Panc1 (cell line): ENCODE data around the gene MYADML2. TPM values are rescaled to one million over a fixed set of nuclear protein-coding genes. Genes with fewer than 3 reads are reported as not detected.

Experiments
- ATAC-seq: fragments of 200-7000 bp; cut with Tn5 transposase; 2 replicates; pipeline ENCODE4 v1.9.1; 2020; ENCODE audit warnings: mild to moderate bottlenecking, moderate library complexity
- BruUV-seq: library from RNA; stranded (reverse); fragments of 400-500 nt; replicated peaks from 2 replicates; lab custom pipeline; 2021; lab: Mats Ljungman, UMichigan
- CTCF ChIA-PET: fragments of 300-600 bp; sonication (Branson Sonifier 250); formaldehyde crosslinking; loops from one replicate; lab custom pipeline; 2022; ENCODE audit warnings: antibody characterized with exemption; lab: Charles Lee
- POLR2A ChIA-PET: fragments of 300-600 bp; sonication (Branson Sonifier 250); formaldehyde crosslinking; loops from one replicate; lab custom pipeline; 2022; ENCODE audit warnings: antibody characterized with exemption; lab: Charles Lee
- DNase-seq: peaks from one replicate; pipeline ENCODE4 v3.0.0-alpha.2; 2010; ENCODE audit warnings: low read depth, low spot score
- H3K27ac ChIP-seq: 2 replicates; pipeline ENCODE4 v1.5.1; 2011; ENCODE audit warnings: mild to moderate bottlenecking, low read length, inconsistent platforms
- H3K27me3 ChIP-seq: fragments of 200-500 bp; sonication (Bioruptor generic); 2 replicates; pipeline ENCODE4 v1.6.0; 2014; ENCODE audit warnings: low read length, inconsistent platforms; ENCODE audit not compliant: control insufficient read depth, insufficient read depth
- H3K36me3 ChIP-seq: fragments of 200-500 bp; sonication (Bioruptor generic); 2 replicates; pipeline ENCODE4 v1.5.1; 2014; ENCODE audit warnings: inconsistent platforms, mild to moderate bottlenecking, low read length, moderate library complexity; ENCODE audit not compliant: control insufficient read depth, insufficient read depth
- H3K4me1 ChIP-seq: 2 replicates; pipeline ENCODE4 v1.5.1; 2011; ENCODE audit warnings: inconsistent platforms, mild to moderate bottlenecking, low read length, moderate library complexity; ENCODE audit not compliant: control insufficient read depth, insufficient read depth
- H3K4me3 ChIP-seq, 2 experiments: 2 replicates each; pipeline ENCODE4 v1.5.1; 2011 to 2012; ENCODE audit warnings: low read depth in 2 of 2, low read length in 2 of 2, mild to moderate bottlenecking in 2 of 2, inconsistent platforms in 1 of 2, moderate library complexity in 1 of 2
- H3K9me3 ChIP-seq: fragments of 200-500 bp; sonication (Bioruptor generic); 2 replicates; pipeline ENCODE4 v1.5.1; 2014; ENCODE audit warnings: low read depth, mild to moderate bottlenecking, inconsistent platforms, low read length, moderate library complexity; ENCODE audit not compliant: control insufficient read depth, insufficient read depth
- POLR2AphosphoS5 ChIP-seq: IDR thresholded peaks from 2 replicates; pipeline ENCODE4 v1.6.1; 2012; ENCODE audit warnings: mild to moderate bottlenecking, low read depth, low read length, moderate library complexity
- SIN3A ChIP-seq: IDR thresholded peaks from 2 replicates; pipeline ENCODE4 v1.6.1; 2012; ENCODE audit warnings: low read depth, mild to moderate bottlenecking, low read length, moderate library complexity, borderline replicate concordance; ENCODE audit not compliant: insufficient read depth
- TCF7L2 ChIP-seq: IDR thresholded peaks from 2 replicates; pipeline ENCODE4 v1.6.1; 2011; ENCODE audit warnings: mild to moderate bottlenecking, low read depth, low read length, inconsistent platforms
- in situ Hi-C: cut with HindIII; loops from 2 replicates; pipeline ENCODE4 v1.10.0; 2016; ENCODE audit warnings: low sequenced_read_pairs, low pct_unique_long_range_greater_than_20kb
- intact Hi-C: fragments of 100-400 bp; cut with micrococcal nuclease; formaldehyde crosslinking; loops from one replicate; pipeline ENCODE4 v1.10.0; 2022; ENCODE audit not compliant: unreplicated experiment
- total RNA-seq: library from RNA; stranded (reverse); gene quantifications from one replicate; pipeline ENCODE4 v1.2.1, GENCODE V29; 2021; ENCODE audit not compliant: unreplicated experiment
- TF ChIP-seq, protein P1 (sequence below): fragments of 450-650 bp; IDR thresholded peaks from 2 replicates; pipeline ENCODE4 v1.5.1; 2017; ENCODE audit warnings: mild to moderate bottlenecking
- TF ChIP-seq, protein P2 (sequence below), 2 experiments: IDR thresholded peaks; 2 replicates each; pipeline ENCODE4 v1.6.1; 2011 to 2012; ENCODE audit warnings: low read depth in 2 of 2, control low read depth in 1 of 2, low read length in 1 of 2, mild to moderate bottlenecking in 1 of 2, moderate library complexity in 1 of 2; ENCODE audit not compliant: insufficient read depth in 1 of 2

Gene MYADML2
- total RNA-seq, 1 experiment from 2014 or later, result not detected

DNA sequence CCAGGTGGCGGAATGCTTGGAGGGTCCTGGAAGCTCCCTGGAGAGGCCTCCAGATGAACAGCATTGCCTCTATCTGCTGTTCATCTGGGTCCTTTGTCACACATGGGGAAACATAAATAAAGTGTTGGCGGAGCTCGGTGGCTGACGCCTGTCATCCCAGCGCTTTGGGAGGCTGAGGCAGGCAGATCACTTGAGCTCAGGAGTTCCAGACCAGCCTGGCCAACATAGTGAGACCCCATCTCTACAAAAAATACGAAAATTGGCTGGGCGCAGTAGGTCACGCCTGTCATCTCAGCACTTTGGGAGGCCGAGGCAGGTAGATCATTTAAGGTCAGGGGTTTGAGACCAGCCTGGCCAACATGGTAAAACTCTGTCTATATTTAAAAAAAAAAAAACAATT lies 2.2 kb downstream of the MYADML2 start:
- ATAC-seq (no peak), DNase-seq (no peak)
- POLR2A ChIA-PET, result no interaction called here
- TF ChIP-seq, protein P1, sequence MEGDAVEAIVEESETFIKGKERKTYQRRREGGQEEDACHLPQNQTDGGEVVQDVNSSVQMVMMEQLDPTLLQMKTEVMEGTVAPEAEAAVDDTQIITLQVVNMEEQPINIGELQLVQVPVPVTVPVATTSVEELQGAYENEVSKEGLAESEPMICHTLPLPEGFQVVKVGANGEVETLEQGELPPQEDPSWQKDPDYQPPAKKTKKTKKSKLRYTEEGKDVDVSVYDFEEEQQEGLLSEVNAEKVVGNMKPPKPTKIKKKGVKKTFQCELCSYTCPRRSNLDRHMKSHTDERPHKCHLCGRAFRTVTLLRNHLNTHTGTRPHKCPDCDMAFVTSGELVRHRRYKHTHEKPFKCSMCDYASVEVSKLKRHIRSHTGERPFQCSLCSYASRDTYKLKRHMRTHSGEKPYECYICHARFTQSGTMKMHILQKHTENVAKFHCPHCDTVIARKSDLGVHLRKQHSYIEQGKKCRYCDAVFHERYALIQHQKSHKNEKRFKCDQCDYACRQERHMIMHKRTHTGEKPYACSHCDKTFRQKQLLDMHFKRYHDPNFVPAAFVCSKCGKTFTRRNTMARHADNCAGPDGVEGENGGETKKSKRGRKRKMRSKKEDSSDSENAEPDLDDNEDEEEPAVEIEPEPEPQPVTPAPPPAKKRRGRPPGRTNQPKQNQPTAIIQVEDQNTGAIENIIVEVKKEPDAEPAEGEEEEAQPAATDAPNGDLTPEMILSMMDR, result no peak
- TF ChIP-seq SIN3A (no peak), TCF7L2 (no peak), POLR2AphosphoS5 (no peak)
- TF ChIP-seq, protein P2, sequence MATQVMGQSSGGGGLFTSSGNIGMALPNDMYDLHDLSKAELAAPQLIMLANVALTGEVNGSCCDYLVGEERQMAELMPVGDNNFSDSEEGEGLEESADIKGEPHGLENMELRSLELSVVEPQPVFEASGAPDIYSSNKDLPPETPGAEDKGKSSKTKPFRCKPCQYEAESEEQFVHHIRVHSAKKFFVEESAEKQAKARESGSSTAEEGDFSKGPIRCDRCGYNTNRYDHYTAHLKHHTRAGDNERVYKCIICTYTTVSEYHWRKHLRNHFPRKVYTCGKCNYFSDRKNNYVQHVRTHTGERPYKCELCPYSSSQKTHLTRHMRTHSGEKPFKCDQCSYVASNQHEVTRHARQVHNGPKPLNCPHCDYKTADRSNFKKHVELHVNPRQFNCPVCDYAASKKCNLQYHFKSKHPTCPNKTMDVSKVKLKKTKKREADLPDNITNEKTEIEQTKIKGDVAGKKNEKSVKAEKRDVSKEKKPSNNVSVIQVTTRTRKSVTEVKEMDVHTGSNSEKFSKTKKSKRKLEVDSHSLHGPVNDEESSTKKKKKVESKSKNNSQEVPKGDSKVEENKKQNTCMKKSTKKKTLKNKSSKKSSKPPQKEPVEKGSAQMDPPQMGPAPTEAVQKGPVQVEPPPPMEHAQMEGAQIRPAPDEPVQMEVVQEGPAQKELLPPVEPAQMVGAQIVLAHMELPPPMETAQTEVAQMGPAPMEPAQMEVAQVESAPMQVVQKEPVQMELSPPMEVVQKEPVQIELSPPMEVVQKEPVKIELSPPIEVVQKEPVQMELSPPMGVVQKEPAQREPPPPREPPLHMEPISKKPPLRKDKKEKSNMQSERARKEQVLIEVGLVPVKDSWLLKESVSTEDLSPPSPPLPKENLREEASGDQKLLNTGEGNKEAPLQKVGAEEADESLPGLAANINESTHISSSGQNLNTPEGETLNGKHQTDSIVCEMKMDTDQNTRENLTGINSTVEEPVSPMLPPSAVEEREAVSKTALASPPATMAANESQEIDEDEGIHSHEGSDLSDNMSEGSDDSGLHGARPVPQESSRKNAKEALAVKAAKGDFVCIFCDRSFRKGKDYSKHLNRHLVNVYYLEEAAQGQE (IDR thresholded peaks at IDR 0.05; ENCODE audit: insufficient read depth in 1 of 2, low read depth in 2 of 2, low read length in 1 of 2), result no peak
- Histone ChIP-seq H3K4me3 (no peak overlapping the region), H3K4me1 (no peaks in the 10 kb centered on the region), H3K9me3 (no peaks in the 10 kb centered on the region), H3K36me3 (no peaks in the 10 kb centered on the region), H3K27me3 (no peaks in the 10 kb centered on the region), H3K27ac (no peak overlapping the region)
- in situ Hi-C loops (no loop called here), intact Hi-C loops (no loop called here)
- BruUV-seq, result no TSS peak
- CTCF ChIA-PET, result interaction anchor here (0.7 kb wide), 1 partner anchor 289 kb away, joined by 3 read pairs; no protein-coding TSS in a partner anchor

DNA sequence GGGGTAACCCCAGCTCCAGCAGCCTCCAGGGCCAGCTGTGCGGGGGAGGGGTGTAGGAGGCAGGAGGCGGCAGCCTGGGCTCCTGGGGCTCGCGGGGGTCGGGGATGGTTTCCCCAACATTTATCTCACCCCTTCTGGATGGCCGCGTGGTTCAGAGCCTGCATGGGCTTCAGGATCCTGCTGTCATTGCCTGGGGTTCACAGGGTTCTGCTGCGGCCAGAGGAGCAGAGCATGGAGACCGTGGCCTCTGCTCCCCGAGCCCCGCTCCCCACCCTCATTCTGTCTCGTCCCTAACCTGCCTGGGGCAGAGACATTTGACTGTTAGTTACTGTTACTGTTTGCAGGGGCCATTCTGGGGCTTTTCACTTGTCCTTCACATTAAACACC lies 4.9 kb downstream of the MYADML2 start:
- CTCF ChIA-PET, result no interaction called here
- no peak overlapping the region for H3K4me3 ChIP-seq
- no peaks in the 10 kb centered on the region for H3K36me3 ChIP-seq
- ATAC-seq (no peak), DNase-seq (no peak)
- no peak overlapping the region for H3K27ac ChIP-seq
- H3K27me3 ChIP-seq, result no peaks in the 10 kb centered on the region
- POLR2A ChIA-PET, result no interaction called here
- no peaks in the 10 kb centered on the region for H3K4me1 ChIP-seq
- no TSS peak for BruUV-seq
- intact Hi-C loops, result no loop called here
- TF ChIP-seq SIN3A, result no peak
- TF ChIP-seq, protein P1, result no peak
- no peak for TF ChIP-seq POLR2AphosphoS5
- TF ChIP-seq, protein P2 (IDR thresholded peaks at IDR 0.05; ENCODE audit: insufficient read depth in 1 of 2, low read depth in 2 of 2, low read length in 1 of 2), result no peak
- no peak for TF ChIP-seq TCF7L2
- H3K9me3 ChIP-seq, result no peaks in the 10 kb centered on the region
- in situ Hi-C loops, result no loop called here
